Activated CD8-positive, alpha-beta T cell treated with anti-CD3 and anti-CD28 coated beads for 36 hours (primary cell): Measurements from ENCODE around the gene SLC12A7. TPM values are rescaled to one million over a fixed set of nuclear protein-coding genes. Genes with fewer than 3 reads are reported as not detected.
"Not testable (repeated sequence)": the region's sequence is repeated elsewhere in the genome, so short reads cannot be mapped to it uniquely, and the experiment has no call there.

Source experiments
- ATAC-seq: fragments of 200-7000 bp; cut with Tn5 transposase; one replicate; pipeline ENCODE4 v1.10.0; 2021; ENCODE audit warnings: mild to moderate bottlenecking, moderate library complexity
- CTCF ChIA-PET: fragments of 350-600 bp; sonication (Branson Sonifier 250); formaldehyde crosslinking; loops from one replicate; lab custom pipeline; 2021; ENCODE audit warnings: antibody characterized with exemption; lab: Charles Lee
- POLR2A ChIA-PET: fragments of 350-600 bp; sonication (Branson Sonifier 250); formaldehyde crosslinking; loops from one replicate; lab custom pipeline; 2021; ENCODE audit warnings: antibody characterized with exemption; lab: Charles Lee
- DNase-seq: peaks from one replicate; pipeline ENCODE4 v3.0.0-alpha.2; 2020
- H3K27ac Mint-ChIP-seq: one replicate; pipeline ENCODE4 v1.8.0; 2021; ENCODE audit warnings: mild to moderate bottlenecking, mixed read lengths
- H3K27me3 Mint-ChIP-seq: one replicate; pipeline ENCODE4 v1.8.0; 2021; ENCODE audit warnings: mixed read lengths
- H3K36me3 Mint-ChIP-seq: one replicate; pipeline ENCODE4 v1.8.0; 2021; ENCODE audit warnings: low read depth, mixed read lengths
- H3K4me1 Mint-ChIP-seq: one replicate; pipeline ENCODE4 v1.8.0; 2021; ENCODE audit warnings: low read depth, mixed read lengths
- H3K4me3 Mint-ChIP-seq: one replicate; pipeline ENCODE4 v1.8.0; 2021; ENCODE audit warnings: mild to moderate bottlenecking, moderate library complexity, mixed read lengths
- H3K9me3 Mint-ChIP-seq: one replicate; pipeline ENCODE4 v1.8.0; 2021; ENCODE audit warnings: mixed read lengths
- intact Hi-C: fragments of 100-400 bp; cut with micrococcal nuclease; formaldehyde crosslinking; loops from one replicate; pipeline ENCODE4 v1.10.0; 2022
- total RNA-seq, 2 experiments: library from RNA; stranded (reverse); gene quantifications; one replicate each; pipeline ENCODE4 v1.2.3, GENCODE V29; 2021
- TF ChIP-seq, protein P1 (sequence below): fragments of 200-600 bp; IDR thresholded peaks from one replicate; pipeline ENCODE4 v1.8.0; 2022; ENCODE audit warnings: antibody characterized with exemption, mild to moderate bottlenecking

Gene SLC12A7
- total RNA-seq, 2 experiments from 2014 or later, result 21.6 to 24.8 TPM

- POLR2A ChIA-PET, result no interaction called here
- intact Hi-C loops, result no loop called here
- Mint-ChIP-seq H3K27me3 (peaks cover 32% of the 10 kb centered on the region), H3K4me1 (peaks cover 8% of the 10 kb centered on the region), H3K27ac (no peak overlapping the region), H3K4me3 (no peak overlapping the region), H3K9me3 (no peaks in the 10 kb centered on the region), H3K36me3 (no peaks in the 10 kb centered on the region)
- ATAC-seq (no peak), DNase-seq (no peak)
- TF ChIP-seq, protein P1, sequence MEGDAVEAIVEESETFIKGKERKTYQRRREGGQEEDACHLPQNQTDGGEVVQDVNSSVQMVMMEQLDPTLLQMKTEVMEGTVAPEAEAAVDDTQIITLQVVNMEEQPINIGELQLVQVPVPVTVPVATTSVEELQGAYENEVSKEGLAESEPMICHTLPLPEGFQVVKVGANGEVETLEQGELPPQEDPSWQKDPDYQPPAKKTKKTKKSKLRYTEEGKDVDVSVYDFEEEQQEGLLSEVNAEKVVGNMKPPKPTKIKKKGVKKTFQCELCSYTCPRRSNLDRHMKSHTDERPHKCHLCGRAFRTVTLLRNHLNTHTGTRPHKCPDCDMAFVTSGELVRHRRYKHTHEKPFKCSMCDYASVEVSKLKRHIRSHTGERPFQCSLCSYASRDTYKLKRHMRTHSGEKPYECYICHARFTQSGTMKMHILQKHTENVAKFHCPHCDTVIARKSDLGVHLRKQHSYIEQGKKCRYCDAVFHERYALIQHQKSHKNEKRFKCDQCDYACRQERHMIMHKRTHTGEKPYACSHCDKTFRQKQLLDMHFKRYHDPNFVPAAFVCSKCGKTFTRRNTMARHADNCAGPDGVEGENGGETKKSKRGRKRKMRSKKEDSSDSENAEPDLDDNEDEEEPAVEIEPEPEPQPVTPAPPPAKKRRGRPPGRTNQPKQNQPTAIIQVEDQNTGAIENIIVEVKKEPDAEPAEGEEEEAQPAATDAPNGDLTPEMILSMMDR, result no peak
- CTCF ChIA-PET, result no interaction called here
These were observed 46.9 kb upstream of the SLC12A7 start for GRCh38 chr5:1158647-1159340.

DNA sequence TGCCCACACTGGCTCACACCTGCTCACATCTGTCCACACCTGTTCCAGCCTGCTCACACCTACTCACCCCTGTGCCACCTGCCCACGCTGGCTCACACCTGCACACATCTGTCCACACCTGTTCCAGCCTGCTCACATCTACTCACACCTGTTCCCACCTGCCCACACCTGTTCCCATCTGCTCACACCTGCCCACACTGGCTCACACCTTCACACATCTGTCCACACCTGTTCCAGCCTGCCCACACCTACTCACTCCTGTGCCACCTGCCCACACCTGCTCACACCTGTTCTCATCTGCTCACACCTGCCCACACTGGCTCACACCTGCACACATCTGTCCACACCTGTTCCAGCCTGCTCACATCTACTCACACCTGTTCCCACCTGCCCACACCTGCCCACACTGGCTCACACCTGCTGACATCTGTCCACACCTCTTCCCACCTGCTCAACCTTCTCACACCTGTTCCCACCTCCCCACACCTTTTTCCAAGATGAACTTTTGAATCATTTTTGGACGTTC lies 45.7 kb upstream of the SLC12A7 start:
- intact Hi-C loops, H3K4me3 Mint-ChIP-seq, H3K27ac Mint-ChIP-seq, POLR2A ChIA-PET, ATAC-seq, H3K36me3 Mint-ChIP-seq, H3K9me3 Mint-ChIP-seq, DNase-seq: not testable (repeated sequence)
- CTCF ChIA-PET, result interaction anchor here (0.9 to 1.4 kb wide), 2 partner anchors 10 to 19 kb away, joined by 3 read pairs; no protein-coding TSS in a partner anchor
- Mint-ChIP-seq H3K4me1 (peaks cover 16% of the 10 kb centered on the region), H3K27me3 (peaks cover 33% of the 10 kb centered on the region)

DNA sequence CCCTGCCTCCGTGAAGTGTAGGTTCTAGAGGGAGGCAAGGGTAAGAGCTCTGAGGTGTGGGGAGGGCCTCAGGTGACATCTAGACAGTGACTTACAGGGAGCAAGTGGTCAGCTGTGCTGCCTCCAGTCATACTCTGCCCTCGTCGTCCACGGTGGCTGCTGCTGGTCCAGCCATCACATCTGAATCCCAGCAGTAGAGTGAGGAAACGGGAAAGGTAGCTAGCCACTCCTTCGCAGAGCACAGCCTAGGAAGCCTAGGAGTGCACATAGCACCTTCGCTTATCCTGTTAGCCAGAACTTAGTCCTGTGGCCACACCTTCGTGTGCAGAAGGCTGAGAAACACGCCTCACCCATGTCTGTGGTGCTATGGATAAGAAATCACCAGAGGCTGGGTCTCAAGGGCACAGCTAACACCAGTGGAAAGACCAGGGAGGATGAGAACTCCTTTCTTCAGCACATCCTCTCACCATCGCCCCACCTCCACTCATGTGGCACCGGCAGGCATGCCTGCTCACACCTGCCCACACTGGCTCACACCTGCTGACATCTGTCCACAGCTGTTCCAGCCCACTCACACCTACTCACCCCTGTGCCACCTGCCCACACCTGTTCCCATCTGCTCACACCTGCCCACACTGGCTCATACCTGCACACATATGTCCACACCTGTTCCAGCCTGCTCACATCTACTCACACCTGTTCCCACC lies 45.0 kb upstream of the SLC12A7 start:
- intact Hi-C loops, result no loop called here
- peaks cover 33% of the 10 kb centered on the region for H3K27me3 Mint-ChIP-seq
- H3K4me1 Mint-ChIP-seq, result peaks cover 21% of the 10 kb centered on the region
- H3K36me3 Mint-ChIP-seq, result no peaks in the 10 kb centered on the region
- DNase-seq (no peak), ATAC-seq (no peak)
- ChIA-PET POLR2A (no interaction called here), CTCF (interaction anchor here (0.9 to 1.4 kb wide), 2 partner anchors 11 to 19 kb away, joined by 3 read pairs; no protein-coding TSS in a partner anchor)
- TF ChIP-seq, protein P1, result no peak
- H3K4me3 Mint-ChIP-seq, result no peak overlapping the region
- H3K27ac Mint-ChIP-seq, result no peak overlapping the region
- H3K9me3 Mint-ChIP-seq, result no peaks in the 10 kb centered on the region

DNA sequence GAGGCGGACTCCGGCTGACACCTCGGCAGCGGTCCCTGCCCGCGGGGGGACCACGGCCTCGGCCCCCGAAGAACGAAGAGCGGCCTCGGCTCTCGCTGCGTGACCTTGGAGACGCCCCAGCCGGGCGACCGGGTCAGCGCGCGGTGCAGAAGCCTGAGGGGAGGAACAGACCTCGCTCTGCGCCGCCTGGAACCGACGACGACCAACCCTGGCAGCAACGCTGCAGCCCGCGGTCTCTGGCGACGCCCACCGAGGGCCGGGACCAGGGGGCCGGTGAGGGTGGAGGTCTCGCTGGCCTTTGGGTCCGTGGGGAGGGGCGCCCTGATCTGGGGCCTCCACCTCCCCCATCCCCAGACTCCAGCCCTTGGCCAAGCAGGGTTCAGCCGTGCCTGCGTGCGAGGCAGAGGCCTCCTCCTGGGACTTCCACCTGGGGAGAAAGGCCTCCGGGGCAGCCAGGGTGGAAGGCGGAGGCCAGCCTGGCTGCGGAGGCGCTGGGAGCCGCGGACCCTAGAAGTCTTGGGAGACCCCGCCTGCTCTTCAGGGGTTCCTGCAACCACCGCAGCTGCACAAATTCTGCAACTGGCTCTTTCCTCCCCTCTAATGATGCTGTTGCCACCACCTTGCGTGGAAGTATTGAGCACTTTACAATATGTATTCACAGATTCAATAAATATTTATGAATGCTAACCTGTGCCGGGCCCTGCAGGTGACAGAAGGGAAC lies 44.3 kb upstream of the SLC12A7 start:
- intact Hi-C loops, result no loop called here
- CTCF ChIA-PET, result interaction anchor here (0.9 to 1.4 kb wide), 2 partner anchors 11 to 18 kb away, joined by 3 read pairs; no protein-coding TSS in a partner anchor
- TF ChIP-seq, protein P1, result no peak
- Mint-ChIP-seq H3K36me3 (no peaks in the 10 kb centered on the region), H3K4me1 (peaks cover 21% of the 10 kb centered on the region), H3K9me3 (no peaks in the 10 kb centered on the region), H3K27ac (no peak overlapping the region), H3K27me3 (peaks cover 33% of the 10 kb centered on the region), H3K4me3 (no peak overlapping the region)
- POLR2A ChIA-PET, result no interaction called here
- no peak for DNase-seq
- no peak for ATAC-seq
